SIG-M5 treated with dmso at 0.1 percent for 504 hours (cell line): ENCODE data around the gene ZEB1.
A peak's percentile ranks its signal among the peaks of the same experiment; 100 is the strongest.

Source experiments
- DNase-seq: peaks from one replicate; lab custom pipeline; 2025; ENCODE audit not compliant: unreplicated experiment; lab: John Stamatoyannopoulos, UW

ZEB1 gene

DNA sequence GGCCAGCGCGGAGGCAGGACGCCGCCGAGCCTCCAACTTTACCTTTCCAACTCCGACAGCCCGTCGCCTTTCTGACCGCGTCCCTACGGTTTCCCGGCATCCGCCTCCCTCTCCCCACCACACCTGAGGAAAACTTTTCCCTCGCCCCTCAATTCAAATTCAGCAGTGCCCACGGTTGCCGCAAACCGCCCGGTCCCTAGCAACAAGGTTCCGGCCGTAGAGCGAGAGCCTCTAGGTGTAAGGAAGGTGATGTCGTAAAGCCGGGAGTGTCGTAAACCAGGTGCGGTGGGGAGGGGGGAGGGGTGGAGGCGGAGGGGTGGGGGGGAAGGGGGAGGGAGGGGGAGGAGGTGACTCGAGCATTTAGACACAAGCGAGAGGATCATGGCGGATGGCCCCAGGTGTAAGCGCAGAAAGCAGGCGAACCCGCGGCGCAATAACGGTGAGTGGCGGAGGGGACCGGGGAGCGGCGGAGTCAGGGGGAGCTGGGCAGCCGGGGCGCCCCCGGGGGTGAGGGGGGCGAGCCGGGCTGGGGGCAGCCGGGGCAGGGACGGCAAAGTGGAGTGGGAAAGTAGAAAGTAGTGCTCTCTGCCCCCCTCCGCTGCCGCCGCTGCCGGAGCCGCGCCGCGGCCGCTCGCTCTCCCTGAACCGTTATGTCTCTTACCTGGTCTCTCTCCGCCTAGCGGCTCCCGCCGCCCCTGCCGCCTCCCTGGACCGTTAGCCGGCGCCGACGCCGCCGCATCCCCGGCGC is at the start of gene ZEB1:
Gene ZEB1 (plus strand): TSS at position 363 of the 748 bp plus-strand sequence. CDS start 19 bp downstream, at position 382.
- DNase-seq = peak; percentile 65

- DNase-seq = no peak
Observed at GRCh38 chr10:31270954-31271353, 48.1 kb upstream of the ZEB1 start.

GRCh38 chr10:31272841-31273240 is 46.2 kb upstream of the ZEB1 start:
- no peak for DNase-seq

DNA sequence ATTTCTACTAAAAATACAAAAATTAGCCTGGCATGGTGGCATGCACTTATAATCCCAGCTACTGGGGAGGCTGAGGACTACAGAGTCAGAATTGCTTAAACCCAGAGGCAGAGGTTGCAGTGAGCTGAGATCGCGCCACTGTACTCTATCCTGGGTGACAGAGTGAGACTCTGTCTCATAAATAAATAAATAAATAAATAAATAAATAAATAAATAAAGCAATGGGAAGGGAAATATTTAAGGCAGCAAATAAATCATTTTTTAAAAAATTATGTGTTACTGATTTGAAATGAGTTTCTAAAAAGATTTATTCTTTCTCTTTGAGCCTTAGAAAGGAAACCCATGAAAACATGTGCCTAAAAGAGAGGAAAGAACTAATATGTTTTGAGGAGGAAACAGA is 45.2 kb upstream of the ZEB1 start:
- no peak for DNase-seq

DNA sequence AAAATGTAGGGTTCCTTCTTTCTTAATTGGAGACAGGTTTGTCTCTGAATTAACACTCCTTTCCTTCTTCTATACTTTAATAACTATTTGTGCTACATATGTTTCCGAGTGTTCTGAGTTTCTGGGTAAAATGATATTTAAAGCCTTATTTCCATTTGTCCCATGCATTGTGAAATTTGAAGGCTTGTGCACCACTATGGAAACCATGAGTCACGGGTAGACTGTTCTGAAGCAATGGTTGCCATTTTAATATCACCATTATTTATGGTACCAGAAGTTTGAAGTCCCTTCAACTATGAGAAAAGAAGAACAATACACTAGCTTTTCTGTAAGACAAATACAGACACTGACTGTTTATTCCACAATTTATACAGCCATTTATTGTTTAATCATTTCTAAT is 44.7 kb upstream of the ZEB1 start:
- DNase-seq = peak; percentile 4

GRCh38 chr10:31278279-31278941 is 40.6 kb upstream of the ZEB1 start:
- no peak for DNase-seq

DNA sequence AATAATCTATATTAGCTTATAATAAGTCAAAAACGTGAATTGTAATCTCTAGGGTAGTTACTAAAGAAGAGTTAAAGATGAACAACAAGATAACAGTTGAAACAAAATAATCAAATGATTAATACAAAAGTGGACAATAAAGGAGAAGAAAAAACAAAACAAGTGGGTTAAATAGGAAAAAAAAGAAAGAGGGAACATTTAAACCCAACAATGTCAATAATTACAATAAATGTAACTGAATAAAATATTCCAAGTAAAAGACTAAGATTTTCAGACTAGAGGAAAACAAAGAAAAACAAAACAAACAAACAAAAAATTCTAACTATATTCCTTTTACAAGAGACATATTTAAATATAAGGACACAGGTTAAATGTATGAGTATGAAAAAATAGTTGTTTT is 38.0 kb upstream of the ZEB1 start:
- DNase-seq = no peak

GRCh38 chr10:31288001-31288400 is 31.0 kb upstream of the ZEB1 start:
- no peak for DNase-seq

GRCh38 chr10:31288962-31289361 is 30.1 kb upstream of the ZEB1 start:
- DNase-seq = no peak

- DNase-seq = no peak
Observed at GRCh38 chr10:31290386-31290785, 28.6 kb upstream of the ZEB1 start.

DNA sequence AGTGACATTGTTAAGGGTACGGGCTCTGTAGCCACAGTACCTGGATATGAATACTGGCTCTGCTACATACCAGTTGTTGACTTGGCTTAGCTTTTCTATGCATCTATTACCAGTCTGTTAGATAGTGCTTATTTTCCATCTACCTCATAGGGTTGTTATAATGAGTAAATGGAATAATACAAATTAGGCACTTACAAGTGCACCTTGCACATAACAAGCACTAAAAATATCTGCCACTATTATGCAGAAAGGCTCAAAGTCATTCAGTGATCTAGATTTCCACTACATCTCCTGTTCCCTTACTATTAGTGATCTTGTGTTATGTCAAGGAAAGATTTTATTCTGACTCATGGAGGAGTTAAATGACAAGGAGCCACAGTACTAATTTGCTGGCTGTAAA is 27.9 kb upstream of the ZEB1 start:
- no peak for DNase-seq

GRCh38 chr10:31294558-31294957 is 24.5 kb upstream of the ZEB1 start:
- DNase-seq = no peak

DNA sequence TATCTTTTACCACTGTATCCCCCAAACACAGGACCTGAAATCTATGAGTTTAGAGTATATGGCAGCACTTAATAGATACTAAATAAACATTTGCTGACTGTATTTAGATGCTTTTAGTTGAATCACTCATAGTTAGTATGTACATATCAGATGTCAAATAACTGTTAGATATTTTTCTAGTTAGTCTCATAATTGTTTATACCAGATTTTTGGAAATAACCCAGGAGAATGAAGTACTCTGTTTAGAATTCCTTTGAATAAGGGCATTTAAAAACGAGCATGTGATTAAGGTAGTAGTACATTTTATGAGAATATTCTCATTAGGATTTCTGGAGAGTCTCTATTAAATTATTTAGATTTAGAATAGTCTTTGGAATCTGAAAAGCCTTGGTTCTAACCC is 22.3 kb upstream of the ZEB1 start:
- DNase-seq = no peak

- DNase-seq = no peak
Observed at GRCh38 chr10:31299119-31299518, 19.9 kb upstream of the ZEB1 start.

DNA sequence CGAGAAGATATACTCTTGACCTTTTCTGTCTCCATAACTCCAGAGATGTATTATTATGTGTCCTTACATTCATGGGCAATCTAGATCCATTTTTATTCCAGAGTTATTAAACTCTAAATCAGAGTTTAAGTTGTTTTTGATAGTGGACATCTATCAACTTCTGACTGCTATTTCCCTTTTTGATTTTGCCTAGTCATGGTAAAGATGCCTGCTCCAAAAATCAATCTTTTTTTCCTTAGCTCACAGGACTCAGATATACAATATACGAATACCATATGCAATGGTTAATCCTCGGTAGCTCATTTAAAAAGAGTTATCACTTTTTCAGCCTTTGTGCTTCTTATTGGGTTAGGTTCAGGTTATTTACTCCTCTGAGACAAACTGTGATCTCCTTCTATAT is 15.8 kb upstream of the ZEB1 start:
- DNase-seq = no peak

DNA sequence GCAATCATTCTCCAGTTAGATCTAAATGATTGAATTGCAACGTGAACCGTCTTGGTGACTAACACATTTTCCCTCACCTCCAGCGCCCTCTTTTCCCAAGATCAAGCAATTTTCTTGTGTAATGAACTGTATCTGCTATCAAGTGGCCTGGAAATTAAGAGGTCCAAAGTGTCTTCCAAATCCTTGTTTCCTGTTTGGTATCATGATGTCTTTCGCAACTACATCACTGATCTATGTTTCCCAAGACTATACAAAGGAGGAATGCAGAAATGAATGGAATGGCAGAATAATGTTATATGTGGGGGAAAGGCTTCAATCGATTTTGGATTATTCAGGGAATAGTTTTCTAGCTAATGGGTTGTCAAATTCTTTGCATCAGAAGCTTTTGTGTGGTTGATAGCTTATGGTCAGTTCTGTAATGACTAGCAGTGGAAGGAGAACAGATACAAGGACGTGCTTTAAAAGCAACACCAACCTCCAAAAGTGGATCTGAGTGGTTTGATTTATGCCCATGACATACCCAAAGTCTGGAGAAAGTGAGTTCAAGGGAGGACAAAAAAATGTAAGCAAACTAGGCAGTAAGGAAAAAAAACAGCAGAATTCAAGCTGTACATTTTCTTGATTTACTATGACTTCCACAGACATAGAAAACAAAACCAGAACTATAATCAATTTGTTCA is 14.6 kb upstream of the ZEB1 start:
- no peak for DNase-seq

- no peak for DNase-seq
Observed at GRCh38 chr10:31313396-31313795, 5.6 kb upstream of the ZEB1 start.

GRCh38 chr10:31314256-31315150 is 4.5 kb upstream of the ZEB1 start:
- DNase-seq = no peak

GRCh38 chr10:31315453-31315852 is 3.6 kb upstream of the ZEB1 start:
- no peak for DNase-seq

DNA sequence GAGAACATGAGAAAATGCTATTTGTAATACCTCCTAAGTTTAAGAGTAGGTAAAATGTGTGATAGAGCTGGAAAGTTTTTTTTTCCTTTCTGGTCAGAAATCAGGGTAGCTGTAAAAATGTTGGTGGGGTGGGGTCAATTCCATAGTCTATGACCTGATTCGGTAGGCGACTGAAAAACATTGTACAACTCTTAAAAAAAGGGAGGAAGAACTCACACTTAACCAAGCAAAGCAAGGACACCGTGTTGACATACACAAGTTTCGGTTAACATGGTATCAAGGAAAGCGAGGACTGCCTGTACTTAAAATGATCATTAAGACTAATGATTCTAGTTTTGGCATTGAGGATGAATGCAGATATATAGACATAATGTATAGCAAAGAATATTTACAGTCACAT is 1.8 kb upstream of the ZEB1 start:
- no peak for DNase-seq
